Heart left ventricle (tissue), 16 donors: ENCODE results near the gene ZRANB1. TPM values are rescaled to one million over a fixed set of nuclear protein-coding genes. Genes with fewer than 3 reads are reported as not detected.

ENCODE experiments used
- ATAC-seq, 4 donors: fragments of 200-7000 bp; cut with Tn5 transposase; one replicate each; pipeline ENCODE4 v1.9.1; 2020 to 2022; ENCODE audit warnings: moderate library complexity in 4 of 4, mild to moderate bottlenecking in 3 of 4, moderate number of reproducible peaks in 1 of 4
- DNase-seq, 5 donors: peaks; one replicate each; pipeline ENCODE4 v3.0.0-alpha.2; 2020
- H3K27ac ChIP-seq, 12 donors: fragments of 200-600 bp; sonication (generic) in 4 of 12; one replicate each; pipeline versions ENCODE4 v1.5.0 to v1.8.0; 2016 to 2022; ENCODE audit warnings: mild to moderate bottlenecking in 2 of 12
- H3K27me3 ChIP-seq, 9 donors: fragments of 200-600 bp; sonication (generic) in 2 of 9; one replicate each; pipeline versions ENCODE4 v1.5.1 to v1.8.0; 2016 to 2022; ENCODE audit warnings: mild to moderate bottlenecking in 3 of 9
- H3K36me3 ChIP-seq, 9 donors: fragments of 200-600 bp; sonication (generic) in 2 of 9; one replicate each; pipeline versions ENCODE4 v1.5.0 to v1.8.0; 2018 to 2022; ENCODE audit warnings: mild to moderate bottlenecking in 2 of 9
- H3K4me1 ChIP-seq, 12 donors: fragments of 200-600 bp; sonication (generic) in 4 of 12; one replicate each; pipeline versions ENCODE4 v1.5.0 to v1.8.0; 2016 to 2022; ENCODE audit warnings: mild to moderate bottlenecking in 3 of 12
- H3K4me3 ChIP-seq, 12 donors: fragments of 200-600 bp; sonication (generic) in 4 of 12; one replicate each; pipeline versions ENCODE4 v1.5.0 to v1.8.0; 2017 to 2022; ENCODE audit warnings: mild to moderate bottlenecking in 9 of 12, moderate library complexity in 4 of 12
- H3K9me3 ChIP-seq, 12 donors: fragments of 200-600 bp; sonication (generic) in 4 of 12; one replicate each; pipeline versions ENCODE4 v1.5.0 to v1.8.0; 2016 to 2022; ENCODE audit warnings: mild to moderate bottlenecking in 1 of 12
- CTCF ChIP-seq, 12 donors: fragments of 200-600 bp; sonication (generic) in 4 of 12; IDR thresholded peaks; one replicate each; pipeline versions ENCODE4 v1.5.0 to v1.8.0; 2018 to 2022; ENCODE audit warnings: antibody characterized with exemption in 12 of 12, mild to moderate bottlenecking in 5 of 12
- POLR2A ChIP-seq, 2 donors: fragments of 450-650 bp; IDR thresholded peaks; one replicate each; pipeline ENCODE4 v1.6.1; 2017; ENCODE audit warnings: antibody characterized with exemption in 2 of 2, mild to moderate bottlenecking in 2 of 2, moderate library complexity in 2 of 2
- WGBS, 4 donors: extraction: QIAGEN DNeasy Blood & Tissue Kit in 2 of 4; methylation state at CpG; one replicate each; pipeline versions ENCODE4 v1.1.5 to v1.1.7; 2013 to 2018; 5-methylcytosine and 5-hydroxymethylcytosine counted together
- intact Hi-C, 10 donors: fragments of 100-400 bp; cut with DNase I; formaldehyde crosslinking; loops; one replicate each; pipeline versions ENCODE4 v1.11.1 to v1.14.2; 2022
- polyA plus RNA-seq, 2 donors: library from polyadenylated mRNA; stranded (reverse); fragments of 200-250 nt; gene quantifications; one replicate each; pipeline ENCODE4 v1.2.3, GENCODE V29; 2013
- total RNA-seq, 9 donors: library from RNA; depleted of rRNA in 2 of 9; stranded (reverse); fragments of >200 nt in 2 of 9; fragmentation: NEBNext Ultra II Directional in 3 of 9; extraction: Animal tissue kit (Norgen Biotek cat#: 25700) in 3 of 9; gene quantifications; one replicate each; pipeline versions ENCODE4 v1.1.0 to v1.2.4, GENCODE V29; 2016 to 2023
- donor health status: ischemic (EF 13 %, LVEDD 7.1; RV severe dilation, severe dysfunction).
- donor health status: healthy with polysubstance abuse.
- donor health status: DM: no; HTN: yes; CAD: no.
- donor health status: DM: no; HTN: no; CAD: no.
- donor health status: ischemic (EF 25% LVEDD 6.9; RV normal size, moderate dysfunction).
- donor health status: ischemic (EF 25% LVEDD 5.7; RV mildly dilated, moderate dysfunction).
- donor health status: healthy.
- donor health status: DM: yes; HTN: yes; CAD: no.
- donor health status: ischemic (EF 35%, LVEDD 5.7; RV mildly dilated, moderate dysfunction).
- donor health status: nonischemic (EF 11% LVEDD 7.7; RV severe dilation, severe dysfunction).
- donor health status: DM: yes; HTN: yes; CAD: no.
- donor health status: PGD.
- donor health status: ischemic (EF 29% LVEDD 5.4; RV normal size, mild dysfunction).
- donor health status: nonischemic (EF 23%, LVEDD 6.1; RV moderate dilation, normal function).

Gene ZRANB1
- total and polyA plus RNA-seq, 11 donors, result 11.4 to 31.3 (median 25.6) TPM

- H3K27ac ChIP-seq, result no peak overlapping the region
- peaks cover 0 to 21% (median 5%) of the 10 kb centered on the region in 12 donors for H3K4me1 ChIP-seq
- DNase-seq (no peak), ATAC-seq (no peak)
- TF ChIP-seq POLR2A (IDR thresholded peaks at IDR 0.05) (no peak), CTCF (IDR thresholded peaks at IDR 0.05) (no peak)
- no peak overlapping the region for H3K4me3 ChIP-seq
- WGBS, 4 donors, result 91 to 94% (median 92%) methylated on average over 4 of the region's 4 CpGs
- H3K27me3 ChIP-seq, result no peaks in the 10 kb centered on the region
- H3K9me3 ChIP-seq, result no peaks in the 10 kb centered on the region
- H3K36me3 ChIP-seq, result peaks cover 0 to 99% (median 95%) of the 10 kb centered on the region in 9 donors
- intact Hi-C loops, result loop anchor here in 9 of 10 donors (2.0 to 10.0 kb wide), 10 partner anchors 55 to 353 kb away; no protein-coding TSS in a partner anchor
Observed at GRCh38 chr10:124991835-124992234, 49.9 kb downstream of the ZRANB1 start.

GRCh38 chr10:124992462-124993344 is 50.8 kb downstream of the ZRANB1 start:
- ATAC-seq, result peak; percentile 68 to 73 (median 71)
- TF ChIP-seq CTCF (IDR thresholded peaks at IDR 0.05) (peak; percentile 62 to 84 (median 81)), POLR2A (IDR thresholded peaks at IDR 0.05) (no peak)
- peaks cover 0 to 99% (median 95%) of the 10 kb centered on the region in 9 donors for H3K36me3 ChIP-seq

GRCh38 chr10:124993345-124993708 is 51.4 kb downstream of the ZRANB1 start:
- Histone ChIP-seq H3K9me3 (no peaks in the 10 kb centered on the region), H3K27me3 (no peaks in the 10 kb centered on the region), H3K4me3 (no peak overlapping the region), H3K27ac (peak overlapping the region in 3 of 12 donors; percentile 1 to 22 (median 10)), H3K4me1 (peaks cover 0 to 25% (median 7%) of the 10 kb centered on the region in 12 donors), H3K36me3 (peaks cover 0 to 99% (median 95%) of the 10 kb centered on the region in 9 donors)
- DNase-seq, result no peak
- ATAC-seq, result no peak
- TF ChIP-seq POLR2A (IDR thresholded peaks at IDR 0.05) (no peak), CTCF (IDR thresholded peaks at IDR 0.05) (no peak)
- WGBS, 4 donors, result 92 to 95% (median 94%) methylated on average over 4 of the region's 4 CpGs
- intact Hi-C loops, result loop anchor here in 9 of 10 donors (2.0 to 10.0 kb wide), 10 partner anchors 54 to 351 kb away; no protein-coding TSS in a partner anchor

More at GRCh38 chr10:124992462-124993344, 50.8 kb downstream of the ZRANB1 start:
- intact Hi-C loops, result loop anchor here in 9 of 10 donors (2.0 to 10.0 kb wide), 10 partner anchors 55 to 352 kb away; no protein-coding TSS in a partner anchor
- H3K27ac ChIP-seq, result peak overlapping the region in 4 of 12 donors; percentile 1 to 22 (median 14)
- peak in 4 of 5 donors; percentile 76 to 84 (median 82) for DNase-seq
- no peaks in the 10 kb centered on the region for H3K27me3 ChIP-seq
- H3K4me1 ChIP-seq, result peaks cover 0 to 21% (median 5%) of the 10 kb centered on the region in 12 donors
- no peaks in the 10 kb centered on the region for H3K9me3 ChIP-seq
- H3K4me3 ChIP-seq, result no peak overlapping the region
- WGBS, 4 donors, result 62 to 67% (median 65%) methylated on average over 19 to 20 of the region's 20 CpGs
